GM10847 (cell line): ENCODE measurements around the gene COPZ2.

ENCODE experiments used
- POLR2A ChIP-seq: IDR thresholded peaks from 2 replicates; pipeline ENCODE4 v1.6.1; 2011; ENCODE audit not compliant: insufficient read length; ENCODE audit errors: extremely low read depth

COPZ2 gene

DNA sequence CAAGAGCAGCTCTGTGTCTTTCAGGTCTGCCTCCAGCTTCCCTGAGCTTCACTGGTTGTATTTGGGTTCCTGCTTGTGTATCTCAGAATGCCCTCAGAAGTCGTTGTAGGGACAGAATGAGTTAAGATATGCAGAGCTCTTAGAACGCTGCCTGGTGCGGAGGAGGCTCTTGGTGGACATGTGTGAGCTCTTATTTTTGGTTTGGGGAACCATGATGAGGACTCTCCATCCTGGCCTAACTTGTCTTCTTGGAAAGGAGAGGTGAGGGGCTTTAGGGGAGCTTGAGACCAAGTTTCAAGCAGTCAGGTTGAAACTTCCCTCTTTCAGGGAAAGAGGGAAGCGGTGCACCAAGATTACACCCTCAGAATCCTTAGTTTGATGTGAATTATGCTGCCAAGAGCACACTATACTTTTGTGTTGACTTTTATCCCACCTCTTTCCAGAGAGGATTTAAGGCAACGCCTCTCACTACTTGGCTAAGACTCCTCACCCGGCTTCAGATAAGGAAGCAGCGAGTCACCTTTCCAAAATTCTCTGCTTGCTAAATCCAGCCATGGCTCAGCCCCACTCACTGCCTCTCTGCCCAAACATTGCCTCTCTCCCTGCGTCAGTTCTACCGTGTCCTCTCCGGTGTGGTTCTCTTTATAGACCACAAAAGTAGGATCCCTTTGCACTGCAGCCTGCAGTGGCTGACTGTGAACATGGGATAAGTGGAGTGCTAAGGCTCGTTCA is 53.9 kb downstream of the COPZ2 start:
- TF ChIP-seq POLR2A, result no peak

DNA sequence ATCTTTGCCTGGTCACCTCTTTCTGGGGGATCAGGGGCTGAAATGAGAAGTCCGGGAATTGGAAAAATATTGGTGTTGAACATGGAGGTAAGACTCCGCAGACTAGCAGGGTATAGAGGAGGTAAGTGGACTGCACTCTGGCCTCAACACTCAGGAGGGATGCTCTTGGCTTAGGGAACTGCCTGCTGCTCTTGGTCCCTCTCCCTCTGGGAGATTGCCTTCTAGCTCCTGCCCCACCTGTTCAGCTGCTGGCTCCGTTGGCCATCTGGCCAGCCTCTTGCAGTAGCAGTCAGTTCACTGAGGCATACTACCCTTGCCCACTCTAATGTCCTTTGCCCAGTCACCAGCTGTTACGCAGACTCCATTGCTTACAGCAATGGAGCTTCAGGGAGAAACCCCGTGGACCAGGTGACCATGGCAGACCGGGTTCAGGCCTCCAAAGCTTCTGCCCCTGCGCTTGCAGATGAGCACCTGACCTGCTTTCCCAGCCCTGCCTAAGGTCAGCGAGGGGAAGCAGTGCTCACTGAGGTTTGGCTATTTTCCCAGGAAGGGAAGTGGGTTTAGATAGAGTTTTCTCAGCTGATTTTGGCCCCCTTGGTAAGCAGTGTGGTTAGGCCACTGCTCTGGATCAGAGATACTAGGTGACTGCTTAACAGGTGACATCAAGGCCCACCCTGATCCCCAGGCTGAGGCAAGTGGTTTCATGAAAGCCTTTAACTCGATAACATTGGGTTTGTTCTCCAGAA is 54.8 kb downstream of the COPZ2 start:
- TF ChIP-seq POLR2A, result no peak

DNA sequence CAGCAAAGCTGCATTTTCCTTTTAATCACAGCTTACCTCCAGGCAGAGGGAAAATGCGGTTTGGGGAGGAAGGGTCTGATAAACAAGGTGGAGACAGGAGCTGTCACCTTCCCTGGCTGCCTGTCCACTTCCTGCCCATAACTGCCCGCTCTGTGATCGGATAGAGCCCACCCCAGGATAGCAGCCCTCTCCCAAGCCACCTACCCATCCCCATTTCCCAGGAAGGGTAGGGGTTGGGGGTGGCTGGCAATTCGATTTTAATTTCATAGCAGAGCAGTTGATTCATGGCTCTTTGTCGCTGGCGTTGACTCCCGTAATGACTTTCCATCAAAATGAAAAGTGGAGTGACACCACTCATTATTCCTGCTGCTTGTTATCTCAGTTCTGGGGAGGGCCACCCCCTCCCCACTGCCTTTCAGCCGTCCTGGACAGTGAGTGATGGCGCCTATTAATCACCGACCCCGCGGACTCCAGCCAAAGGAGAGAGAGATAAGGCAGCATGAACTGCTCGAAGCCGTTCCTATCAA is 55.4 kb downstream of the COPZ2 start:
- TF ChIP-seq POLR2A, result no peak

DNA sequence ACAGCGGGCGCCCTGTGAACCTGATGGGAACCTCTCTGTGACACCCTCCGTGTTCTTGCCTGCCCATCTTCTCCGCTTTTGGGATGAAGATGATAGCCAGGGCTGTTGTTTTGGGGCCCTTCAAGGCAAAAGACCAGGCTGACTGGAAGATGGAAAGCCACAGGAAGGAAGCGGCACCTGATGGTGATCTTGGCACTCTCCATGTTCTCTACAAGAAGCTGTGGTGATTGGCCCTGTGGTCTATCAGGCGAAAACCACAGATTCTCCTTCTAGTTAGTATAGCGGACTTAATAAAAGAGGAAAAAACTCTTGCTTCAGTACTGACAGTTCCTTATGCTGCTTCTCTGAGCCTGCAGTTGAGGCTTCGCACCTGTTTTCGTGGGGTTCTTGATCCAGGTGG is 56.1 kb downstream of the COPZ2 start:
- no peak for TF ChIP-seq POLR2A

DNA sequence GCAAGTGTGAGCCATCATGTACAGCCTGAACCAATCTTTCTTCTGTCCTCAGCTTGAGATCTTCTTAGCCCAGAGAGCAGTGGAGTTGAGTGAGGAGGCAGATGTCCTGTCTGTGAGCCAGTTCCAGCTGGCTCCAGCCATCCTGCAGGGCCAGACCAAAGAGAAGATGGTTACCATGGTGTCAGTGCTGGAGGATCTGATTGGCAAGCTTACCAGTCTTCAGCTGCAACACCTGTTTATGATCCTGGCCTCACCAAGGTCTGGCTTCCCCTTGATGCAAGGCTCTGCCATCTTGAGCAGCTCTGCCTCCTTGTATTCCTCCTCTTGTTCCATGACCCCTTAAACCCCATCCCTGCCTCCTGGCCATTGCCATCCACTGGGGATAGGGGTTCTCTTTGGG is 57.1 kb downstream of the COPZ2 start:
- no peak for TF ChIP-seq POLR2A

DNA sequence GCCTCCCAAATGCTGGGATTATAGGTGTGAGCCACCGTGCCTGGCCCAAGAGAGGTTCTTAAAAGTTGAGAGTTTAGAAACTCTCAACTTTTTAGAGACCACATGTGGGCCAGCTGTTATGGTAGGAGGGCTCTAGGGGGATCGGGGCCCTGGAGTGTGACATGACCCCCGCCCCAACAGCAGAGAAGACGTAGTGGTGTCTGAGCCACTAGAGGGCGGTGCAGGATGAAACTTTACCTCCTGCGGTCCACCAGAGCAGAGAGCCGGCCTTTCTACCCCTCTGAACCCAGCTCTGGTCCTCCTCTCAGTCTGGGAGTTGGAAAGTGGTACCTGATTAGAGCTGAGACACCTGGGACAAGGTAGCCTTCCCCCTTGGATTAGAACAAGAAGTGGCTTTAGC is 59.3 kb downstream of the COPZ2 start:
- TF ChIP-seq POLR2A, result no peak
